Embryonic facial prominence (tissue), 1 donor: ENCODE results near the gene ACTN4.

Experiments
- DNase-seq: peaks from one replicate; pipeline ENCODE4 v3.0.0-alpha.2; 2016; ENCODE audit errors: extremely low spot score

Gene ACTN4

DNA sequence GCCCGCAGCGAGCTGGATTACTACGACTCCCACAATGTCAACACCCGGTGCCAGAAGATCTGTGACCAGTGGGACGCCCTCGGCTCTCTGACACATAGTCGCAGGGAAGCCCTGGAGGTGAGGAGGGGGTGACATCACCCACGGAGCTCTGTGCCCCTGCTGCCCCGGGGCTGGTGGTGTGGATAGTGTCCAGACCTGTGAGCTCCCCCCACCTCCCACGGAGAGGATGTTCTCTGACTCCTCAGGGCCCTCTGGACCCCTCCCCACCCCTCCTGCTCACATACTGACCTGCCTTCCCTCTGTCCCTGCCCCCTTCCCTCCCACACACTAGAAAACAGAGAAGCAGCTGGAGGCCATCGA lies 76.1 kb downstream of the ACTN4 start:
- no peak for DNase-seq

DNA sequence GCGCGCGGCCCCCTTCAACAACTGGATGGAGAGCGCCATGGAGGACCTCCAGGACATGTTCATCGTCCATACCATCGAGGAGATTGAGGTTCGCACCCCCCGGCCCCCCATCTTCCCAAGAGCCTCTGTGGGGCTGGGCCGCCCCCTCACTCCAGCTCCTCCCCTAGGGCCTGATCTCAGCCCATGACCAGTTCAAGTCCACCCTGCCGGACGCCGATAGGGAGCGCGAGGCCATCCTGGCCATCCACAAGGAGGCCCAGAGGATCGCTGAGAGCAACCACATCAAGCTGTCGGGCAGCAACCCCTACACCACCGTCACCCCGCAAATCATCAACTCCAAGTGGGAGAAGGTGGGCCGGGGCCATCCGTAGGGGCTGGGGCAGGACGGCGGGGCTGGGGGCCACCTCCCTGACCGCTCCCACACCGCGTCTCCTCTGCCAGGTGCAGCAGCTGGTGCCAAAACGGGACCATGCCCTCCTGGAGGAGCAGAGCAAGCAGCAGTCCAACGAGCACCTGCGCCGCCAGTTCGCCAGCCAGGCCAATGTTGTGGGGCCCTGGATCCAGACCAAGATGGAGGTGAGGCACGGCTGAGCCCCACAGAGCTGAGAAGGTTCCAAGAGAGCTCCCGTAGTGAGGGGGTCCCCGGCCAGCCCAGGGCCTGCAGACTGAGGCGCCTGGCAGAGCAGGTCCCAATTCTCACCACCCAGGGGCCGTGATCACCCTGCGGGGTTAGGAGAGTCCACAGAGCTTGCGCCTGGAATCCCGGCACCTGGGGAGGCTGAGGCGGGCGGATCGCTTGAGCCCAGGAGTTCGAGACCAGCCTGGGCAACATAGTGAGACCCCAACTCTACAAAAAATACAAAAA lies 76.8 kb downstream of the ACTN4 start:
- no peak for DNase-seq

DNA sequence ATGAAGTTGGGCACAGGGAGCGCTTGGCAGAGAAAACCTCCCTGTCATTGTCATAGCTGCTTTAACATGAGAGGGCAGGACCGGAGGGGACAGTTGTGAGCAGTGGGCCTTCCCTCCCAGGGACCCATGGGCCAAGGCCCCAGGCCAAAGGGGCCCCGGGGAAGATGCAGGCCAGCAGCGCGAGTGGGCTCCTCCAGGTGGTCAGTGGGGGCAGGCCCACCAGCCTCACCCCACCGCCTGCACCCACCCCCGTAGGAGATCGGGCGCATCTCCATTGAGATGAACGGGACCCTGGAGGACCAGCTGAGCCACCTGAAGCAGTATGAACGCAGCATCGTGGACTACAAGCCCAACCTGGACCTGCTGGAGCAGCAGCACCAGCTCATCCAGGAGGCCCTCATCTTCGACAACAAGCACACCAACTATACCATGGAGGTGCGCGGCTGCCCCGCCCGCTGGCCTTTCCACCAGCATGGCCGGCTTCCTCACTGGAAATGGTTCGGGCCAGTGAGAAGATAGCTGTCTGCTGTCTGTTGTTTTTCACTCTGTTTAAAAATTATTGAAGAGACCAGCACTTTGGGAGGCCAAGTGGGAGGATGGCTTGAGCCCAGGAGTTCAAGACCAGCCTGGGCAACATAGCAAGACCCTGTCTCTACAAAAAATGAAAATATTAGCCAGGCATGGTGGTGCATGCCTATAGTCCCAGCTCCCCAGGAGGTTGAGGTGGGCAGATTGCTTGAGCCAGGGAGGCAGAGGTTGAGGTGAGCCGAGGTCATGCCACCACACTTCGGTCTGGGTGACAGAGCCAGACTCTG lies 78.2 kb downstream of the ACTN4 start:
- DNase-seq, result no peak

DNA sequence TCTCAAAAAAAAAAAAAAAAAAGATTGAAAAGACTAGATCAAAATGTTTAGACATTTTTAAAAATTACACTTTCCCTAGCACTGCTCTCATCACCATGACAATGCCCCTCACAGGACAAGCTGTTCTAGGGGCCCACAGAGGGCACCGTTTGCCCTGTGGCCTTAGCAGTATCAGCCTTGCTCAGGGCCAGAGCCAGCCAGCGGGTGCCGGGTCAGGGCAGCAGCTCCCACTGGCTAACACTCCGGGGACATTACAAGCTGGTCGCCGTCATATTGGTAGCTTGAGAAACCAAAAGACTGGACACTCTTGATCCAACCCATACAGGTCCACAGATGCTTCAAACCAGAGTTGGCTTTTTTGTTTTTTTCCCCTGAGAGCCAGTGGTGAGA lies 78.8 kb downstream of the ACTN4 start:
- DNase-seq, result no peak

DNA sequence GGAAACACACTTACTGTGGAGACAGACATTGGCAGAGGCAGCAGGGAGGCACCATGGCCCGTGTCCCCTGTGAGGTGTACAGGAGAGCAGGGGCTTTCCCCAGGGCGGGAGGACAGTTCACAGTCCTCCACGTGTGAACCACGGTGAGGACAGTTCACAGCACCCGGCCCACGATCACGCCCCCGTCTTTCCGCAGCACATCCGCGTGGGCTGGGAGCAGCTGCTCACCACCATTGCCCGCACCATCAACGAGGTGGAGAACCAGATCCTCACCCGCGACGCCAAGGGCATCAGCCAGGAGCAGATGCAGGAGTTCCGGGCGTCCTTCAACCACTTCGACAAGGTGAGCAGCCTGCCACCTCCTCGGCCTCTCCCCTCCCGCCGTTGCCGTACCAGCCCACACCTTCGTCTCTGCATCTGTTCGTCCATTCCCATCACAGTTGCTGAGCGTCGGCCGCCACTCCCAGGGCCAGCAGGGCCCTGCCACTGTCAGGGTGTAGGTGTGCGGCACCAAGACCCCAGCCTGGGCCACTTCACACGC lies 79.4 kb downstream of the ACTN4 start:
- DNase-seq, result no peak

DNA sequence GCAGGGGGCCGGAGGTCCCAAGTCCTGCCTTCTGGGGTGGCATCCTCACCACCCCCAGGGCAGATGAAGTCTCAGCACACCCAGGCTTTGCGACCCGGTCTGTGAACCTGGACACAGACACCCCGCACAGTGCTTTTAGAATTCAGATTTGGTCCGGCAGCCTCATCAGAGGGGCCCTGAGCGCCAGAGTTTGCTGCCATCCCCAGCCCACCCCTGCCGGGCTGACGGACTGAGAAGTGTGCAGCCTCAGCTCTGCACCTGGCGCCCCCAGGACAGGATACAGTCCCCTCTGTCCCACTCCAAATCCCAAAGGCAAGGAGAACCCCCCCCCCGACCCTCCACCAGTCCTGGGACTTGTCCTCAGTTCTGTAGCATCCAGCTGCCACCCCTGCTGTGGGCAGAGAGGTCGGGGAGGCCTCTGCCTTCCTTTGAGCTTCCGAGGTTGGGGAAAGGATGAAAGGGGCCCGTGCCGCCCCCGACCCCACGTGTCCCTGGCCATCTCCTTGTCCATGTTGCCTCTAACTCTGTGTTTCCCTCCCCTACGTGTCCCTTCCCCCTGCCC lies 79.9 kb downstream of the ACTN4 start:
- DNase-seq, result no peak

DNA sequence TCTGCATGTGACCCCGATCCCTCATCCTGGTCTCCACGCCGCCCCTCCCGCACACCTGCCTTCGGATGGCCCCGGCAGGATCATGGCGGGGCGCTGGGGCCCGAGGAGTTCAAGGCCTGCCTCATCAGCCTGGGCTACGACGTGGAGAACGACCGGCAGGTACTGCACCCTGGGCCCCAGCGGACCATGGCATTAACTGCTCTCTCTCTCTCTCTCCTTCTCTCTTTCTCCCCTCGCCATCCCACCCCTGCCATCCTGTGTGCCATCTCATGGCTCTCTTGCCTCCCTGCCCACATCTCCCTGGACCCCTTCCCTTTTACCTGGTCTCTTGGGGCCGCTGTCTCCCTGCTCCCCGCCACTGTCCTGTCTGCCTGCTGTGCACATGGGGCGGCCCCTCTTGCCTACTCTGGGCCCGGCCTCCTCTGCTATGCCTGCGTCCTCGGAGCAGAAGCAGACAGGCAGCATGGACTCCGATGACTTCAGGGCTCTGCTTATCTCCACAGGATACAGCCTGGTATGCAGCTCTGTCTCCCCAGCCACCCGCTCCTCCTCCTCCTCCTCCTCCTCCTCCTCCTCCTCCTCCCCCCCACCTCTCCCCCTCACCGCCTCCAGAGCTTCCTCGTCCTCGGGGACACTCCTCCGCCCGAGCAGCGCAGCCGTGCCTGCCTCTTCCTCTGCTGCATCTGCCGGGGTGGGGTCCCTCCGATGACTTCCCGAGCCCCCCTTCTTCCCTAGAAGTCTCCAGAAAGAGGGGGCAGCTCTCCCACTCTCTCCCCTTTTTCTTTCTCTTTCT lies 80.6 kb downstream of the ACTN4 start:
- DNase-seq, result no peak

DNA sequence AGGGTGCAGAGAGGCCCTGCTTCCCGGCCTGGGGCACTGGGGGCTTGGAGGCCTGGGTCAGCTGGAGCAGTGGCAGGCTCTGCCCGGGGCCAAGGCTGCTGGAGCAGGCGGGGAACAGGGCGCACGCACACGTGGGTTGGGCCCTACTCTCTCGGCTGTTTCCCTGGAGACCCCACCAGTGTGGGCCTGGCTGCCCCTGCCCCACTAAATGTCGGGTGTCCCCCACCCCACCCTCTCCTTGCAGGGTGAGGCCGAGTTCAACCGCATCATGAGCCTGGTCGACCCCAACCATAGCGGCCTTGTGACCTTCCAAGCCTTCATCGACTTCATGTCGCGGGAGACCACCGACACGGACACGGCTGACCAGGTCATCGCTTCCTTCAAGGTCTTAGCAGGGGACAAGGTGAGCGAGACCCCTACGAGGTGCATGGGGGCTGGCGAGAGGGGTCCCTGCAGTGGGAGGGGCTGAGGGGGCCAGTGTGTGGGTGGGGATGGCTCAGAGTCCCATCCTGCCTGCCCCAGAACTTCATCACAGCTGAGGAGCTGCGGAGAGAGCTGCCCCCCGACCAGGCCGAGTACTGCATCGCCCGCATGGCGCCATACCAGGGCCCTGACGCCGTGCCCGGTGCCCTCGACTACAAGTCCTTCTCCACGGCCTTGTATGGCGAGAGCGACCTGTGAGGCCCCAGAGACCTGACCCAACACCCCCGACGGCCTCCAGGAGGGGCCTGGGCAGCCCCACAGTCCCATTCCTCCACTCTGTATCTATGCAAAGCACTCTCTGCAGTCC lies 81.5 kb downstream of the ACTN4 start:
- no peak for DNase-seq

DNA sequence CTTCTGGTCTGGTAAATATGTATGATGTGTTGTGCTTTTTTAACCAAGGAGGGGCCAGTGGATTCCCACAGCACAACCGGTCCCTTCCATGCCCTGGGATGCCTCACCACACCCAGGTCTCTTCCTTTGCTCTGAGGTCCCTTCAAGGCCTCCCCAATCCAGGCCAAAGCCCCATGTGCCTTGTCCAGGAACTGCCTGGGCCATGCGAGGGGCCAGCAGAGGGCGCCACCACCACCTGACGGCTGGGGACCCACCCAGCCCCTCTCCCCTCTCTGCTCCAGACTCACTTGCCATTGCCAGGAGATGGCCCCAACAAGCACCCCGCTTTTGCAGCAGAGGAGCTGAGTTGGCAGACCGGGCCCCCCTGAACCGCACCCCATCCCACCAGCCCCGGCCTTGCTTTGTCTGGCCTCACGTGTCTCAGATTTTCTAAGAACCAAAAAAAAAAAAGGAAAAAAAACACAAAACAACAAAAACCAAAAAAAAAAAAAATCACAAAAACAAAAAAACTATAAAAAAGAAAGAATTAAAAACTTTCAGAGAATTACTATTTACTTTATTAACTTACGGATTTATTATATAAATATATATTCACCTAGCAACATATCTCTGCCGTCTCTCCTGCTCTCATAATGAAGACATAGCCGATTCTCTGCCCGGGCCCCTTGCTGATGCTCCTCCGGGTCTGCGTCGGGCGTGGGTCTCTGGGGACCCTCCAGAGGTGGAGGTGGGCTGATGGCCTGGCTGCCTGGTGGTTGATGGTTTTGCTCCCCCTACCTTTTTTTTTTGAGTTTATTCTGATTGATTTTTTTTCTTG lies 82.4 kb downstream of the ACTN4 start:
- DNase-seq, result no peak

DNA sequence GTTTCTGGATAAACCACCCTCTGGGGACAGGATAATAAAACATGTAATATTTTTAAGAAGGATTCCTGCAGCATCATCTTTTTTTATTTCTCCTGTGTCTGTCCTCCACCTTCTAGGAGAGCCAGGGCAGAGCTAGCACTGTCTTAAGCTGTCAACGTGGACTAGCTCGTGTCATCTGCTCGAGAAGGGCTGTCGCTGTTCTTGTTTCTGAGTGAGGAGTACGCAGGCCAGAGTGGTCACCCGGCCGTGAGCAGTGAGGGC lies 83.0 kb downstream of the ACTN4 start:
- no peak for DNase-seq

DNA sequence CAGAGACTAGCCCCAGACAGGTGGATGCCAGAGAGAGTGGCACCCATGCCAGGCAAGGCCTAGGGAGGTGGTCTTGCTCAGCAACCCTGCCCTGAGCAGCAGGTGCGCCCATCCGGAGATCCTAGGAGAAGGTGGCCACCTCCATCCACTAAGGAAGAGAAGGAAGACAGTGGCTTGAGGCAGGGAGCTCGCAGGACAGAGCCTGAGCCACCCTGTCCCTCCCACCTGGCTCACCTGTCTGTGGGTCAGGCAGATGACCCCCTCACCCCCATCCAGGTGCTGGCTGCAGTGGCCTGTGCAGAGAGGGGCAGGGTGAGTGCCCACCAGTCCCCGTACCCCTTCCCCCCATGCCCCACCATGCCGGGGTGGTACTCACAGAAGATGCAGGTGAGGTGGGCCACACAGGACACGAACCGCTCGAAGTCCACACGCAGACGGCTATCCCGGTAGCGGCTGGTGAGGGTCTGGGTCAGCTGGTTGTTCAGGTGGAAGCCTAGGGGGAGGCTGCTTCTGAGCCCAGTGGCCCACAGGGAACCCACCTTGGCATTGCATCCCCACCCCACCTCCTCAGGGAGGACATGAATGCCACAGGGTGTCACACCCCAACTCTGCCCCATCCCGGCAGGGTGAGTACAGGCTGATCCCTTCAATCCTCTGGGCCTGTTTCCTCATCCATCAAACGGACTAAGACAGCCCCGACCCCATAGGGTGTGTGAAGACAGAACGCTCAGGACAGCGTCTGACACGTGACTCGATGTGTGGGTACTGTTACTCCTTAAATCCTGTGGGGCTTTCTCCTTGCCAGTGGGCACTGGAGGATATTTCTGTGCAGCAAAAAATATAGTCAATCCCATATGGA lies 83.5 kb downstream of the ACTN4 start:
- no peak for DNase-seq

DNA sequence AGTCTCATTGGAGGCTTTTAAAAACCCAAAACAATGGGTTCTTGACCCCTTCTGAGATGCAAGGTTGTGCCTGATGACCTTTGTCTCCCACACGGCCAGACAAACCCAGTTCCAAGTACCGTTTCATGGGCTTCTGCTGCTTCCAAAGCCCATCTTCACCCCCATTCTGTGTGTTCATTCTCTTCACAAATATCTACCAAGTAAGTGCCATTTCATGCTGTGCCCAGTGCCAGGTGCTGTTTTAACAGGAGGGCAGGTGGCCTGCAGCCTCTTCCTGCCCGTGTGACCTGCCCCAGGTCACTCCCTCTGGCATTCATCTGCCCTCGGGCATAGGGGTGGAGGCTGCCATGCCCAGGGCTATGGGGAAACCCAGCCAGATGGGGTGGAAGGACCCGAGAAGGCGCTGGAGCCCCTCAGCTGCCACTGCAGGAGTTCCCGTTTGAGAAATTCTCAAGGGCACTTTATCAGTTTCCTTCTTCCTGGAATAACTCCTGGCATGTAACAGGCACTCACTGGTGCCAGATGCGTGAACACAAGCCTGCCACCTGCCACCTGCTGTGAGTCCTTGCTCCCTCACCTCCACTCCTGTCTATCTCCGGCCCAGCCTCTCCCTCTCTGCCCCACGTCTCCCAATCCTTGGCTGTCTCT lies 84.3 kb downstream of the ACTN4 start:
- DNase-seq, result no peak

DNA sequence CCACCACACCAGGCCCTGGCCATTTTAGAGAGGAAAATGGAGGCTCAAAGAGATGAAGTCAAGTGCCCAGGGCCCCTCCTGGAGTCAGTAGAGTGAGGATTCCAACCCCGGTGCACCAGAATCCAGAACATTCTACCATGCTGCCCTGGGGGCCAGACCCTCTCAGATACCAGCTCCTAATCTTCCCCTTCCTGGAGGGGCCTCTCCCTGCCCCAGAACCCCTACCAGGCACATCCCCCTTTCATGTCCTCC lies 85.7 kb downstream of the ACTN4 start:
- no peak for DNase-seq

DNA sequence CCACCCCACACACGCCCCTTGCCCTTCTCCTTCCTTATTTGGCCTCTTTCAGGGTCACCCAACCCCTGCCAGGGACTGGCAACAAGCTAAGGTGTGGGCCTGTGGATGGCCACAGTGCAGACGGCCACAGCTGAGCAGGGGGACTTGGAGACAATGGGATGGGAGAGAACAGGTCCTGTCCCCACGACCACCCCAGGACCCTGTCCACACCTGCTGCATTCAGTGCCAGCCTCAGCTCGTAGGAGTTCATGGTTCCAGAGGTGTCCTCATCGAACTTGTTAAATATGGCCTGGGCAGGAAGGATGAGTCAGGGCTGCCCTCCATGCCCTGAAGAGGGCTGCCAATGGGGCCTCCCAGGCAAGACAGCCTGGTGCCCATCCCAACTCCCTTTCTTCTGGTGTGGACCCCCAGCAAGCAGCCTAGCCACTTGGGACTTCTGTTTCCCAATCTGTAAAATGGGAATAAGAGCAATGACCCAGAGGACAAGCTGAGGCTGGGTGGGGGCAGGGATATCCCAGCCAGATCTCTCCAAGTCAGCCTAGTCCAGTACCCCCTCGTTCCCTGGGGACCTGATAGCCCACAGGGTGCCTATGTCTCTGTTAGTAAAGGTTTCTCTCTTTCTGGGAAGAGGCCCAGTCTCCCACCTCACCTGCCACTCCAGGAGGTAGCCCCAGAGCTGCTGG lies 86.2 kb downstream of the ACTN4 start:
- no peak for DNase-seq

DNA sequence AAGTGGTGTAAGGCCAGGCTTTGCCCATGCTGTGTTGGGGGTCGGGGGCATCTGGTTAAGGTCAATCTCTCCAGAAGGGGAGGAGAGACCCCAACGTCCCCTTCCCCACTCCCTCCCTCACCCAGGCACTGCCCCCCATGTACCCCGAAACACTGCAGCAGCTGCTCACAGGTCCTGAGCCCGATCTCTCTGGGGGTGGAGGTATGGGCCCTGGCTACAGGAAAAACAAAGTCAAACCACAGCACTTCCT lies 86.7 kb downstream of the ACTN4 start:
- DNase-seq, result no peak

DNA sequence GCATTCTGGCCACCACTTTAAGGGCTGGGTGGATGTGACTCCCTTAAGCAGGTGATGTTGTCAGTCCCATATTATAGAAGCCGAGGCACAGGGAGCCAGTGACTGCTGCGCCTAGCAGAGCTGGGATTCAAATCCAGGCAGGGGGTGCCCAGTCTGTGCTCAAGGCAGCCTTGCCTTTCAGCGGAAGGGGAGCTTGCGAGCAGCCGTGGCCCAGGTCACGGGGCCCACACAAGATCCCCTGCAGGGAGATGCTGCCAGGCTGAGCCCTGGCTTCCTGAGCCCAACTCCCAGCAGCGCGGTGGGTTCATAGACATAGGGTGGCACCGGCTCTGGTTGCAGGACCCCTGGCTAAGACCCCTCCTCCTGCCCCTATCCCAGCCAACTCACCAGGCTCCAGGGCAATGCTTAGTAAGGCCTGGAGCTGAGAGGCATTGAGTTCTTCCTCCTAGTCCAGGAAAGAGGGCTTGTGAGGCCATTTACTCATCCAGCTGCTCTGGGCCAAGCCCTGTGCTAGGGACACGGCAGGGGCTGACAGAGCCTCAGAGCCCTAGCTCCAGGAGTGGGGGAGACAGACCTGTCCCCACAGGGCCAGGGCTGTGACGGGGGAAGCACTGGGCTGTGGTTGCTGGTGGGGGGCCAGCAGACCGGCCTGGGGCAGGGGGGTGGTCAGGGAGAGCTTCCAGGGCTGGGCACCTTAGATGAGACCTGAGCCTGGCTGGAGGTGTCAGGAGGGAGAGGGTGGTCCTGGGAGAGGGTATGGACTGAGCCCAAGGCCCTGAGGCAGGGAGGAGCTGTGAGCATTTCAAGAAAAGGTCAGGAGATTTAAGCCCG lies 87.2 kb downstream of the ACTN4 start:
- no peak for DNase-seq

DNA sequence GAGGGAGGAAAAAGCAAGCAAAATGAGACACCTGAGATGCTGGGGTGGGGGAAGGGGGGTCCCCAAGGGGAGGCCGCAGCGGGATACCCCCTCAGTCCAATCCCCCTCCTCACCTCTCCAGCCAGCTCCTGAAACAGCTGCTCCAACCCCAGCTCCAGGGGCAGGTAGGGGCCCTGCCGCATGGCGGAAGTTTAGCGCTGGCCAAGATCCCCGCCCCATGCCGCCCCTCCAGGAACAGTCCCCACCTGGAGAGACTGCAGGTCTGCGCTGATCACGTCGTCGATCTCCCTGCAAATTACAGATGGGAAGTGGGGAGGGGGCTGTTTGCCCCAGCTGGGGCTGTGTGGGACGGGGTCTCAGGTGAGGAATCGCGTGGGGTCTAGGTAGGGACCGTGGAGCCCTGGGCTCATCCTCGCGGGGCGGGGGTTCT lies 87.8 kb downstream of the ACTN4 start:
- no peak for DNase-seq

DNA sequence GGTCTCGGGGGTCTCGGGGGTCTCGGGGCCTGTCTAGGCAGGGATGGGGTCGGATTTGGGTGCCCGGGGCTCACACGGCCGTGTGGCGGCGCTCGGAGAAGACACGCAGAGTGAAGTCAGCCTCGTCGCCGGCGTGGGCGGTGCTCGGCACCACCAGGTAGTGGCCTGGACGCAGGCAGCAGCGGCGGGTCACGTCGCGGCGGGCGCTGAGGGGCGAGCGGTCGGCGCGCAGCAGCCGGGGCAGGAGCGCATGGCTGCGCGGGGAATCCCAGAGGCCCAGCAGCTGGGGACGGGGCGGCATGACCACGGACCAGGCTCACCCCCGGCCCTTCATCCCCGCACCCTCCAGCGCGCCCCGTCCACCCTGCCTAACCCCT lies 88.6 kb downstream of the ACTN4 start:
- no peak for DNase-seq
